Daoy (cell line): ENCODE results near the gene PEAR1. TPM values are rescaled to one million over a fixed set of nuclear protein-coding genes. Genes with fewer than 3 reads are reported as not detected.

Source experiments
- DNase-seq: peaks from one replicate; pipeline ENCODE4 v3.0.0-alpha.2; 2015; ENCODE audit warnings: low read depth
- total RNA-seq: library from RNA; depleted of rRNA; stranded (reverse); fragments of >200 nt; shearing (Covaris generic); gene quantifications from 2 replicates; pipeline ENCODE4 v1.2.3, GENCODE V29; 2014

PEAR1 gene
- total RNA-seq, 1 experiment from 2014 or later: 0.06 TPM

GRCh38 chr1:156884560-156885184 is 8.8 kb upstream of the PEAR1 start:
- DNase-seq: no peak

- DNase-seq: no peak
Measured at GRCh38 chr1:156885314-156885713, 8.2 kb upstream of the PEAR1 start.

GRCh38 chr1:156885880-156886355 is 7.6 kb upstream of the PEAR1 start:
- no peak for DNase-seq

- DNase-seq: no peak
Measured at GRCh38 chr1:156886583-156887281, 6.8 kb upstream of the PEAR1 start.

- no peak for DNase-seq
Measured at GRCh38 chr1:156887317-156887716, 6.2 kb upstream of the PEAR1 start.

GRCh38 chr1:156887734-156888133 is 5.8 kb upstream of the PEAR1 start:
- no peak for DNase-seq

- peak; percentile 75 for DNase-seq
Measured at GRCh38 chr1:156889802-156890580, 3.5 kb upstream of the PEAR1 start.

GRCh38 chr1:156892190-156893047 is 1.1 kb upstream of the PEAR1 start:
- DNase-seq: peak; percentile 95

GRCh38 chr1:156894001-156894400 is 483 bp downstream of the PEAR1 start:
- DNase-seq: no peak

- no peak for DNase-seq
Measured at GRCh38 chr1:156894711-156895454, 1.4 kb downstream of the PEAR1 start.

- DNase-seq: no peak
Measured at GRCh38 chr1:156895455-156895812, 1.9 kb downstream of the PEAR1 start.

GRCh38 chr1:156895927-156896326 is 2.4 kb downstream of the PEAR1 start:
- no peak for DNase-seq

- DNase-seq: peak; percentile 95
Measured at GRCh38 chr1:156896490-156897033, 3.0 kb downstream of the PEAR1 start.

- peak; percentile 81 for DNase-seq
Measured at GRCh38 chr1:156897078-156897825, 3.7 kb downstream of the PEAR1 start.

GRCh38 chr1:156898161-156898566 is 4.6 kb downstream of the PEAR1 start:
- DNase-seq: peak; percentile 42

- DNase-seq: no peak
Measured at GRCh38 chr1:156898971-156899664, 5.6 kb downstream of the PEAR1 start.

- peak; percentile 38 for DNase-seq
Measured at GRCh38 chr1:156899956-156900718, 6.6 kb downstream of the PEAR1 start.

GRCh38 chr1:156900896-156901589 is 7.5 kb downstream of the PEAR1 start:
- no peak for DNase-seq
